ENCODE results near the gene PTPRK. TPM values are rescaled to one million over a fixed set of nuclear protein-coding genes. Genes with fewer than 3 reads are reported as not detected.

Gene PTPRK
- total RNA-seq, 4 donors from 2014 or later = 34.6 to 56.5 (median 47.0) TPM

DNA sequence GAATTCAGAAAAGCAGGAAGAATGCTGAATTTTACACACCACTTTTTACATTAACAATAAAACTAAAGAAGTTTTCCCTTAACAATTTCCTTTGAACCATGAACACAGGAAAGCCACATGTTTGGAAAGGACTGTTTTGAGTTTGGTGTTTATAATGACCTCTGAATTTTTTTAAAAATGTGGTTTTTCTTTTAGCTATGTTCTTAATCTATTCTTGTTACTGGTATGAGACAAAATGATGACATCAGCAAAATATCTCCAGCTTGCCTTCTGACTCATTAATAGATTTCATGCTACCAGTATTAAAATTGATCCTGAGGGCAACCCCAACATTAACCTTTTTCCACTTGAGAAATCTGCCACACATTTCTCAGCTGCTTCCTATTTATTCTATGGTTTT lies 402.0 kb downstream of the PTPRK start:
- intact Hi-C loops (cut with DNase I) = no loop called here
- DNase-seq = no peak
- no peak overlapping the region for H3K27ac ChIP-seq
- TF ChIP-seq, protein P1, sequence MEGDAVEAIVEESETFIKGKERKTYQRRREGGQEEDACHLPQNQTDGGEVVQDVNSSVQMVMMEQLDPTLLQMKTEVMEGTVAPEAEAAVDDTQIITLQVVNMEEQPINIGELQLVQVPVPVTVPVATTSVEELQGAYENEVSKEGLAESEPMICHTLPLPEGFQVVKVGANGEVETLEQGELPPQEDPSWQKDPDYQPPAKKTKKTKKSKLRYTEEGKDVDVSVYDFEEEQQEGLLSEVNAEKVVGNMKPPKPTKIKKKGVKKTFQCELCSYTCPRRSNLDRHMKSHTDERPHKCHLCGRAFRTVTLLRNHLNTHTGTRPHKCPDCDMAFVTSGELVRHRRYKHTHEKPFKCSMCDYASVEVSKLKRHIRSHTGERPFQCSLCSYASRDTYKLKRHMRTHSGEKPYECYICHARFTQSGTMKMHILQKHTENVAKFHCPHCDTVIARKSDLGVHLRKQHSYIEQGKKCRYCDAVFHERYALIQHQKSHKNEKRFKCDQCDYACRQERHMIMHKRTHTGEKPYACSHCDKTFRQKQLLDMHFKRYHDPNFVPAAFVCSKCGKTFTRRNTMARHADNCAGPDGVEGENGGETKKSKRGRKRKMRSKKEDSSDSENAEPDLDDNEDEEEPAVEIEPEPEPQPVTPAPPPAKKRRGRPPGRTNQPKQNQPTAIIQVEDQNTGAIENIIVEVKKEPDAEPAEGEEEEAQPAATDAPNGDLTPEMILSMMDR (IDR thresholded peaks at IDR 0.05) = no peak
- no peak for TF ChIP-seq POLR2A (IDR thresholded peaks at IDR 0.05)
- H3K27me3 ChIP-seq = no peaks in the 10 kb centered on the region
- no peaks in the 10 kb centered on the region for H3K4me1 ChIP-seq
- no peak overlapping the region for H3K4me3 ChIP-seq (replicated peaks in 1 of 3)
- H3K36me3 ChIP-seq = no peaks in the 10 kb centered on the region
- H3K9me3 ChIP-seq = no peaks in the 10 kb centered on the region

DNA sequence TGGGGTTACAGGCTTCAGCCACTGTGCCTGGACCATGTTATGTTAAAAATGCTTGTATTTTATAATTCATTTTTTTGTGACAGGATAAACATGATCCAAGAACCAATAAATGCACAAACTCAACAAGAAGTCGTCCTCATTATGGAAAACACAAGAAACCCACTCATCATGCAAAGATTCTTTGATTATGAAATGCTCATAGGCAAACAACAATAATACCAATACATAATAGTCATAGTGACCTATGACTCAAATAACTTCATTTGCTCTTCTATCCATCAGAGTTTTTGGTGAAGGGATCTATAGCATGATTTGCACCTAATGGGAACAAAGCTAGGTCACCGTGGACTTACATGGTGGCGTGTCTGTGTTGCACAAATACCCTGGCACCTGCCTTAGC lies 402.5 kb downstream of the PTPRK start:
- no peak for DNase-seq
- H3K27me3 ChIP-seq = no peaks in the 10 kb centered on the region
- H3K4me1 ChIP-seq = no peaks in the 10 kb centered on the region
- intact Hi-C loops (cut with DNase I) = no loop called here
- TF ChIP-seq POLR2A (IDR thresholded peaks at IDR 0.05) = no peak
- TF ChIP-seq, protein P1 (IDR thresholded peaks at IDR 0.05) = no peak
- no peak overlapping the region for H3K27ac ChIP-seq
- 94 to 96% methylated on average over 3 of the region's 3 CpGs for WGBS, 2 donors
- no peaks in the 10 kb centered on the region for H3K9me3 ChIP-seq
- no peaks in the 10 kb centered on the region for H3K36me3 ChIP-seq
- H3K4me3 ChIP-seq (replicated peaks in 1 of 3) = no peak overlapping the region

DNA sequence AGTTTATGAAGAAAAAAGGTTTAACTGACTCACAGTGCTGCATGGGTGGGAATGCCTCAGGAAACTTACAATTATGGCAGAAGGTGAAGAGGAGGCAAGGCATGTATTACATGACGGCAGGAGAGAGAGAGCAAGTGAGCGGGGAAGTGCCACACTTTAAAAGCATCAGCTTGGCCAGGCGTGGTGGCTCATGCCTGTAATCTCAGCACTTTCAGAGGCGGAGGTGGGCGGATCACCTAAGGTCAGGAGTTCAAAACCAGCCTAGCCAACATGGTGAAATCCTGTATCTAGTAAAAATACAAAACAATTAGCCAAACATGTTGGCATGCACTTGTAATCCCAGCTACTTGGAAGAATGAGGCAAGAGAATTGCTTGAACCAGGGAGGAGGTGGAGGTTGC lies 406.2 kb downstream of the PTPRK start:
- no peaks in the 10 kb centered on the region for H3K9me3 ChIP-seq
- peaks cover 3 to 9% of the 10 kb centered on the region in 2 donors for H3K4me1 ChIP-seq
- no peaks in the 10 kb centered on the region for H3K36me3 ChIP-seq
- no peak overlapping the region for H3K4me3 ChIP-seq (replicated peaks in 1 of 3)
- TF ChIP-seq, protein P1 (IDR thresholded peaks at IDR 0.05) = no peak
- no peak for TF ChIP-seq POLR2A (IDR thresholded peaks at IDR 0.05)
- DNase-seq = no peak
- H3K27ac ChIP-seq = no peak overlapping the region
- WGBS, 2 donors = 95 to 97% methylated on average over 5 of the region's 5 CpGs
- intact Hi-C loops (cut with DNase I) = no loop called here
- H3K27me3 ChIP-seq = no peaks in the 10 kb centered on the region

DNA sequence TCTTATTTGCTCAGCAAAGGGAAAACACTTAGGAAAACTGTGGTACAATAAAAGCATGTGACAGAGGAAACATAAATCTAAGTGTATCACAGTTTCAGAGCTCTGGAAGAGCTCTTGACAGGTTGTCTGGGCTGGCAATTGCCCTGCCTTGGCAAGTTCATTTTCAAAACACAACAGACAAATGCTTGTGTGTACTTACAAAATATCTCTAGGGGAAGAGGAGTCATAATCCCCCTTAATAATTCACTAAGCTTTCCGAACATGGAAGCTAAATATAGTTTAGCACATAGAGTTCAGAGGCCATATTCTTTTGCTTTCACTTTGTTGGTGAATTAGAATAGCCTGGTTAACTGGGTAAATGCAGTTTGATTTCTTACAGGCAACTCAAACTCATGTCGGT lies 407.9 kb downstream of the PTPRK start:
- H3K9me3 ChIP-seq = no peaks in the 10 kb centered on the region
- H3K4me1 ChIP-seq = peaks cover 3 to 9% of the 10 kb centered on the region in 2 donors
- TF ChIP-seq, protein P1 (IDR thresholded peaks at IDR 0.05) = no peak
- no peak for TF ChIP-seq POLR2A (IDR thresholded peaks at IDR 0.05)
- intact Hi-C loops (cut with DNase I) = no loop called here
- no peaks in the 10 kb centered on the region for H3K36me3 ChIP-seq
- no peak overlapping the region for H3K4me3 ChIP-seq (replicated peaks in 1 of 3)
- H3K27ac ChIP-seq = no peak overlapping the region
- WGBS, 2 donors = 52 to 68% methylated on average over 2 of the region's 2 CpGs
- no peaks in the 10 kb centered on the region for H3K27me3 ChIP-seq
- no peak for DNase-seq

DNA sequence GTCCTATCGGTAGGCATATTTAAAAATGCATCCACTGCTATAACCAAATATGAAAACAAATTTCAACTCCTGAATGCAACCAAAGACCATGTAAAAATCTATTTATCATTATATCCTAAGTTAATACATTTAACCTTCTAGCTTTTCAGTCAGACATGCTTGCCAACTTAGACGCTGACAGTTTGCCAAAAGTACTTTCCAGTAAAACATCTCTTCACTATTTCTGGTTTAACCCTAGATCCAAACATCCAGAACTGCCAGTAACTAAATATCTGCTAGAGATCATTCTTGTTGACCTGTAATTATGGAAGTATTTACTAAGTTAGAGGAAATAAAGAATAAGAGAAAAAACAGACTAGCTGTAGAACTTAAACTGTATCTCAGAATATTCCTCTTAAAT lies 409.3 kb downstream of the PTPRK start:
- no peaks in the 10 kb centered on the region for H3K27me3 ChIP-seq
- H3K27ac ChIP-seq = no peak overlapping the region
- H3K4me3 ChIP-seq (replicated peaks in 1 of 3) = no peak overlapping the region
- no peaks in the 10 kb centered on the region for H3K9me3 ChIP-seq
- peak in 1 of 2 donors; percentile 3 for DNase-seq
- H3K4me1 ChIP-seq = peaks cover 3 to 9% of the 10 kb centered on the region in 2 donors
- intact Hi-C loops (cut with DNase I) = no loop called here
- H3K36me3 ChIP-seq = no peaks in the 10 kb centered on the region
- TF ChIP-seq, protein P1 (IDR thresholded peaks at IDR 0.05) = no peak
- TF ChIP-seq POLR2A (IDR thresholded peaks at IDR 0.05) = no peak
- 55 to 56% methylated on average over 2 of the region's 2 CpGs for WGBS, 2 donors

Measured in thyroid gland (tissue), 4 donors.